Spleen (tissue), 11 donors: ENCODE data around the gene CNTROB. TPM values are rescaled to one million over a fixed set of nuclear protein-coding genes. Genes with fewer than 3 reads are reported as not detected.

Source experiments
- DNase-seq: peaks from one replicate; pipeline ENCODE4 v3.0.0-alpha.2; 2020
- H3K27ac ChIP-seq, 8 donors: fragments of 200-600 bp; sonication (generic) in 7 of 8; 1 replicate in 4 of 8; 2 replicates in 4 of 8; pipeline versions ENCODE4 v1.5.0 to v1.8.0; 2016 to 2021; ENCODE audit warnings: inconsistent platforms in 4 of 8, mild to moderate bottlenecking in 4 of 8, moderate library complexity in 1 of 8
- H3K27me3 ChIP-seq, 7 donors: fragments of 200-600 bp; sonication (generic) in 6 of 7; replicated peaks in 1 of 7; 1 replicate in 4 of 7; 2 replicates in 3 of 7; pipeline versions ENCODE4 v1.5.0 to v1.8.0; 2016 to 2021; ENCODE audit warnings: inconsistent platforms in 3 of 7, mild to moderate bottlenecking in 1 of 7
- H3K36me3 ChIP-seq, 6 donors: fragments of 200-600 bp; sonication (generic) in 5 of 6; 1 replicate in 4 of 6; 2 replicates in 2 of 6; pipeline versions ENCODE4 v1.5.0 to v1.8.0; 2016 to 2021; ENCODE audit warnings: inconsistent platforms in 2 of 6
- H3K4me1 ChIP-seq, 6 donors: fragments of 200-600 bp; sonication (generic) in 5 of 6; 1 replicate in 3 of 6; 2 replicates in 3 of 6; pipeline versions ENCODE4 v1.5.0 to v1.8.0; 2016 to 2021; ENCODE audit warnings: inconsistent platforms in 3 of 6
- H3K4me3 ChIP-seq, 8 donors: fragments of 200-600 bp; sonication (generic) in 7 of 8; 1 replicate in 4 of 8; 2 replicates in 4 of 8; pipeline versions ENCODE4 v1.5.0 to v1.8.0; 2016 to 2021; ENCODE audit warnings: inconsistent platforms in 4 of 8, mild to moderate bottlenecking in 4 of 8, moderate library complexity in 2 of 8
- H3K9me3 ChIP-seq, 8 donors: fragments of 200-600 bp; sonication (generic) in 7 of 8; 1 replicate in 4 of 8; 2 replicates in 4 of 8; pipeline versions ENCODE4 v1.5.0 to v1.8.0; 2016 to 2021; ENCODE audit warnings: inconsistent platforms in 4 of 8
- CTCF ChIP-seq, 11 experiments: fragments of 200-600 bp in 7 of 11; fragments of 450-650 bp in 4 of 11; sonication (generic) in 4 of 11; IDR thresholded peaks in 8 of 11; conservative IDR thresholded peaks in 3 of 11; 1 replicate in 7 of 11; 2 replicates in 4 of 11; pipeline versions ENCODE4 v1.4.0 to v1.8.0; 2016 to 2021; ENCODE audit warnings: antibody characterized with exemption in 11 of 11, inconsistent platforms in 4 of 11, mild to moderate bottlenecking in 1 of 11
- POLR2A ChIP-seq, 3 donors: fragments of 450-650 bp; IDR thresholded peaks; one replicate each; pipeline ENCODE4 v1.5.1; 2017; ENCODE audit warnings: antibody characterized with exemption in 3 of 3, mild to moderate bottlenecking in 1 of 3
- POLR2AphosphoS5 ChIP-seq, 3 donors: sonication (generic); formaldehyde crosslinking; IDR thresholded peaks; one replicate each; pipeline ENCODE4 v1.5.1; 2017; ENCODE audit warnings: antibody characterized with exemption in 3 of 3
- WGBS, 5 donors: extraction: QIAGEN DNeasy Blood & Tissue Kit in 3 of 5; methylation state at CpG; one replicate each; pipeline versions ENCODE4 v1.1.5 to v1.1.7; 2013 to 2018; 5-methylcytosine and 5-hydroxymethylcytosine counted together
- intact Hi-C: fragments of 100-400 bp; cut with DNase I; formaldehyde crosslinking; loops from one replicate; pipeline ENCODE4 v1.15.0; 2023; ENCODE audit warnings: low total_unique reads
- polyA plus RNA-seq, 3 donors: library from polyadenylated mRNA; stranded (reverse); fragments of 200-250 nt; gene quantifications; one replicate each; pipeline ENCODE4 v1.2.1, GENCODE V29; 2013
- total RNA-seq, 7 donors: library from RNA; depleted of rRNA in 3 of 7; stranded (reverse); fragments of >200 nt in 3 of 7; fragmentation: NEBNext Ultra II Directional in 4 of 7; extraction: Animal tissue kit (Norgen Biotek cat#: 25700) in 4 of 7; gene quantifications; one replicate each; pipeline versions ENCODE4 v1.1.0 to v1.2.1, GENCODE V29; 2016 to 2021
- donor health status: healthy with polysubstance abuse.
- donor health status: DM: no; HTN: no; CAD: no; lungs with moderate emphysema.
- donor health status: DM: no; HTN: no; CAD: no.
- donor health status: Bipolar disorder and iron deficiency.
- donor health status: healthy.
- donor health status: DM: no; HTN: no; CAD: no.
- donor health status: DM: yes; HTN: yes; CAD: no.

The CNTROB gene
- total and polyA plus RNA-seq, 10 donors = 19.6 to 27.1 (median 24.7) TPM

- Histone ChIP-seq H3K4me1 (peaks cover 12 to 38% (median 27%) of the 10 kb centered on the region in 6 donors), H3K27me3 (no peaks in the 10 kb centered on the region), H3K27ac (peak overlapping the region; percentile 83 to 94 (median 92)), H3K9me3 (no peaks in the 10 kb centered on the region), H3K36me3 (peaks cover 0 to 24% (median 20%) of the 10 kb centered on the region in 6 donors), H3K4me3 (peak overlapping the region; percentile 64 to 78 (median 76))
- WGBS, 5 donors = 3 to 8% (median 4%) methylated on average over 5 to 15 of the region's 15 CpGs
- intact Hi-C loops = no loop called here
- TF ChIP-seq POLR2A (IDR thresholded peaks at IDR 0.05) (no peak), POLR2AphosphoS5 (IDR thresholded peaks at IDR 0.05) (no peak), CTCF (IDR thresholded peaks at IDR 0.05 in 8 of 11, conservative IDR thresholded peaks at IDR 0.05 in 3 of 11) (no peak)
- no peak for DNase-seq
Measured at GRCh38 chr17:7915179-7915610, 16.8 kb upstream of the CNTROB start.

- TF ChIP-seq CTCF (IDR thresholded peaks at IDR 0.05 in 8 of 11, conservative IDR thresholded peaks at IDR 0.05 in 3 of 11) (peak in 1 of 11 experiments; percentile 23), POLR2AphosphoS5 (IDR thresholded peaks at IDR 0.05) (peak; percentile 76 to 85 (median 81)), POLR2A (IDR thresholded peaks at IDR 0.05) (no peak)
- H3K27me3 ChIP-seq = no peaks in the 10 kb centered on the region
- H3K4me3 ChIP-seq = peak within 1 kb of the TSS; percentile 64 to 78 (median 76)
- intact Hi-C loops = loop anchor here (2.0 kb wide), 1 partner anchor 75 kb away; no protein-coding TSS in a partner anchor
- H3K27ac ChIP-seq = peak within 1 kb of the TSS; percentile 83 to 94 (median 92)
- H3K36me3 ChIP-seq = peaks cover 0 to 18% (median 14%) of the 10 kb centered on the region in 6 donors
- H3K4me1 ChIP-seq = peaks cover 12 to 39% (median 27%) of the 10 kb centered on the region in 6 donors
- 0 to 2% (median 1%) methylated on average over 29 to 100 of the region's 100 CpGs for WGBS, 5 donors
- H3K9me3 ChIP-seq = no peaks in the 10 kb centered on the region
- DNase-seq = peak; percentile 94
Measured at GRCh38 chr17:7915611-7916384, 16.2 kb upstream of the CNTROB start, which contains the start of gene RNF227. Gene RNF227, minus strand, starts transcription at chr17:7916289. Its CDS starts 94 bp downstream, at chr17:7916195.

- no peak for DNase-seq
- Histone ChIP-seq H3K27ac (peak overlapping the region; percentile 83 to 94 (median 92)), H3K4me1 (peaks cover 12 to 39% (median 27%) of the 10 kb centered on the region in 6 donors), H3K4me3 (peak overlapping the region; percentile 31 to 78 (median 74)), H3K27me3 (no peaks in the 10 kb centered on the region), H3K36me3 (peaks cover 0 to 12% (median 9%) of the 10 kb centered on the region in 6 donors), H3K9me3 (no peaks in the 10 kb centered on the region)
- TF ChIP-seq CTCF (IDR thresholded peaks at IDR 0.05 in 8 of 11, conservative IDR thresholded peaks at IDR 0.05 in 3 of 11) (no peak), POLR2AphosphoS5 (IDR thresholded peaks at IDR 0.05) (no peak), POLR2A (IDR thresholded peaks at IDR 0.05) (no peak)
- 52 to 68% (median 55%) methylated on average over 10 to 15 of the region's 15 CpGs for WGBS, 5 donors
- intact Hi-C loops = loop anchor here (2.0 kb wide), 1 partner anchor 74 kb away; no protein-coding TSS in a partner anchor
Measured at GRCh38 chr17:7916385-7916682, 15.7 kb upstream of the CNTROB start.

GRCh38 chr17:7916808-7917207 is 15.2 kb upstream of the CNTROB start:
- intact Hi-C loops = loop anchor here (2.0 kb wide), 1 partner anchor 74 kb away; no protein-coding TSS in a partner anchor
- Histone ChIP-seq H3K4me3 (peak overlapping the region in 2 of 8 donors; percentile 66 to 78), H3K27ac (peak overlapping the region in 3 of 8 donors; percentile 90 to 93 (median 92)), H3K36me3 (peaks cover 0 to 8% (median 4%) of the 10 kb centered on the region in 6 donors), H3K9me3 (no peaks in the 10 kb centered on the region), H3K27me3 (no peaks in the 10 kb centered on the region), H3K4me1 (peaks cover 12 to 39% (median 27%) of the 10 kb centered on the region in 6 donors)
- TF ChIP-seq CTCF (IDR thresholded peaks at IDR 0.05 in 8 of 11, conservative IDR thresholded peaks at IDR 0.05 in 3 of 11) (no peak), POLR2AphosphoS5 (IDR thresholded peaks at IDR 0.05) (no peak), POLR2A (IDR thresholded peaks at IDR 0.05) (no peak)
- 90 to 93% (median 91%) methylated on average over 2 of the region's 2 CpGs; no CpG with 5 or more reads in 1 of the 5 donors for WGBS, 5 donors
- DNase-seq = no peak
